GM19043 (cell line): ENCODE data around the gene SPATA31A6.
"Not testable (repeated sequence)": the region's sequence is repeated elsewhere in the genome, so short reads cannot be mapped to it uniquely, and the experiment has no call there.

Source experiments
- ATAC-seq: cut with Tn5 transposase; IDR thresholded peaks from one replicate; pipeline ENCODE4 v1.9.1; 2021; ENCODE audit warnings: low read depth; ENCODE audit not compliant: unreplicated experiment

Gene SPATA31A6

DNA sequence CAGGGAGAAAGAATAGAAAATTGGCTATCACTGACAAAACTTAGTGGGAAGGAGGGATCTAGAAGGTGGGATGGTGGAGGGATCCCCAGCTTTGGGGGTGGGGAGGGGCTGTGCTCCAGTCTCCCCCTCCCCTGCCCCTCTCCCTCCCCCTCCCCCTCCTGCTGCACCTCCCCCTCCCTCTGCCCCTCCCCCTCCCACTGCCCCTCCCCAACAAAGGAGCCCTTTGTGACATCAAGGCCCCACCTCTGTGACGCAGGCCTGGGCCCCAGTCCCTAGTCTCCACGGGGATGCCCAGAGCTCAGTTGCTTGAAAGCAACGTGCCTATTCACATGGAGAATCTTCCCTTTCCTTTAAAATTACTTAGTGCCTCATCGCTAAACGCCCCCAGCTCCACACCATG lies at the start of gene SPATA31A6:
Gene SPATA31A6 (plus strand): TSS at position 301 of the 400 bp plus-strand sequence. CDS start 29 bp downstream, at position 330.
- ATAC-seq = not testable (repeated sequence)

GRCh38 chr9:42160299-42160698 lies 23.2 kb upstream of the SPATA31A6 start:
- ATAC-seq = not testable (repeated sequence)

DNA sequence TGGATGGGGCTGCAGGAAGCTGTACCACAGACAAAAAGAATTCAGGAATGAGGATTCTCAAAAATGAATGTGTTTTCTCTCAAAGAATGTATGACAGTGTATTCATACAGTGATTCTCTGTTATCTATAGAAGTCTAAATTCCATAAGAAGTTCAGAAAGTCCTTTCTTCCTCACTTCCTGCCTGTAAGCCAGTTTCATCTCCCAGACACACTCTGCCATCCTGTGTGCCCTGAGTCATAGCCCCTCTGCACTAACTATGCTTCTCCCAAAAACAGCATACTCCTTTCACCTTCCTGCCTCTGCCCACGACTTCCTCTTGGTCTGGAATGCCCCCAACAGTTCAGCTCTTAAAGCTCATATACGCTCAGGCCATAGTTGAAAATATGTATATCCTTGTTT lies 36.4 kb downstream of the SPATA31A6 start:
- not testable (repeated sequence) for ATAC-seq

- not testable (repeated sequence) for ATAC-seq
Observed at GRCh38 chr9:42223230-42223629, 39.8 kb downstream of the SPATA31A6 start.

DNA sequence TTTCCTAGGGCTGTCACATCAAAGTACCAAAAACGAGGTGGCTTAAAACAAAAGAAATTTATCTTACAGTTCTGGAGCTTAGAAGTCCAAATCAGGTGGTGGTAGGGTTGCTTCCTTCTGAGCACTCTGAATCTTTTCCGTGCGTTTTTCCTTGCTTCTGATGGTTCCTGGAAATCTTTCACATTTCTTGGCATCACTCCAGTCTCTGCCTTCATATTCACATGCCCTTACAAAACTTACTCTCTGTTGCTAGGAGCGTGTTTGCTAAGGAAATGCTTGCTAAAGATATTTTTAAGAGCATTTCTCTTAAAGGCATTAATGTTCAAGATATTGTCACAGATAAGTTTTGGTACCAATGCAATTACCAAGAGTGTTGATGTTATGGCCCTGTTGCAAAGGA lies 49.6 kb downstream of the SPATA31A6 start:
- not testable (repeated sequence) for ATAC-seq

GRCh38 chr9:42234610-42235009 lies 51.2 kb downstream of the SPATA31A6 start:
- not testable (repeated sequence) for ATAC-seq

DNA sequence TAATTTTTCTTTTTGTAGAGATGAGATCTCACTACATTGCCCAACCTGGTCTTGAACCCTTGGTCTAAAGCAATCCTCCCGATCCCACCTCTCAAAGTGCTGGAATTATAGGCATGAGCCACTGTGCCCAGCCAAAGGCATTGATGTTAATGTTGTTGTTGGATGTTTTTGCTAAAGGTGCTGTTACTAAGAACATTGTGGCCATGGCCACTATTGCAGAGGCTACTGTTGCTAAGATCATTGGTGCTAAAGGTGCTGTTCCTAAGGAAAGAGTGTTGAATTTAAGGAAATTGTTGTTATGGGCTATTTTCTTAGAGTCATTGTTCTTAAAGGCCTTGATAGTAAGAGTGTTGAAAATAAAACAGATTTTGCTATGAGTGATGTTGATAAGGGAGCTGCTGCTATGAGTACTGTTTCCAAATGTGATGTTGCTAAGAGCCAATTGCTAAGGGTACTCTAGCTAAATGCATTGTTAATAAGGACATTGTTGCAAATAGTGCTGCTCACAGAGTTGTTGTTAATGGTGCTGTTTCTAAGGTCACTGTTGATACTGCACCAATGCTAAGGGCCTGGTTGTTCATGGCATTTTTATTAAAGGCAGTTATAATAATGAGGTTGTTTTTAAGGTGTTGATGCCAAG lies 52.0 kb downstream of the SPATA31A6 start:
- not testable (repeated sequence) for ATAC-seq

DNA sequence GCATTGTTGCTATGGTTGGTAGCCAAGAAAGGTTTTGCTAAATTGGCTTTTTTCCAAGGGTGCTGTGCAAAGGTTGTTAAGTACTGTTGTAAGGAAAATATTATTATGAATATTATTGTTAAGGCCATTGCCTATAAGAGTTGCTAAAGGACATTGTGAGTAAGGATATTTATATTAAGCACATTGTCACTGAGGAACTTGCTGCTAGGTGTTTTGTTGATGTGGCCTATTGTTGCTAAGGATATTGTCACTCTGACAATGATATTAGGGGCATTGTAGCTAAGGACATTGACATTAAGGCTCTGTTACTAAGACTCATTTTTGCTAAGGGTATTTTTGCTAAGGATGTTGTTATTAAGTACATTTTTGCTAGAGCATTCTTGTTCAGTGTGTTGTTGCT lies 52.6 kb downstream of the SPATA31A6 start:
- ATAC-seq = not testable (repeated sequence)

DNA sequence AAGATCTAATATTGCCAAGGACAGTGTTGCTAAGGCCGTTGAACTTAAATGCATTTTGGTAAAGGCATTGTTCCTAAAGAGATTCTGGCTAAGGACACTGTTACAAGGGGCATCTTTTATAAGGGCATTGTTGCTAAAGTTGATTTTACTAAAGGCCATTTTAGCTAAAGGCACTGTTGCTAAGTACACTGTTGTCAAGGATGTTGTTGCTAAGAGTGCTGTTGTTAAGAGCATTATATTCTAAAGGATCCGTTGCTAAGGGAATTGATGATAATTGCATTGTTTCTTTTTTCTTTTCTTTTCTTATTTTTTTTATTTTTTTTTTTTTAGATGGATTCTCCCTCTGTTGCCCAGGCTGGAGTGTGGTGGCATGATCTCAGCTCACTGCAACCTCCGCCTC lies 53.9 kb downstream of the SPATA31A6 start:
- ATAC-seq = not testable (repeated sequence)

- ATAC-seq = not testable (repeated sequence)
Observed at GRCh38 chr9:42238862-42239261, 55.4 kb downstream of the SPATA31A6 start.
